Skeletal muscle cell (primary cell): ENCODE results near the gene DNPH1.

ENCODE experiments used
- DNase-seq: peaks from one replicate; pipeline ENCODE4 v3.0.0-alpha.2; 2010; ENCODE audit warnings: low read depth
- H3K4me3 ChIP-seq: 2 replicates; pipeline ENCODE4 v1.5.1; 2011; ENCODE audit warnings: low read depth, mild to moderate bottlenecking, control low read depth, low read length, moderate library complexity

Gene DNPH1

DNA sequence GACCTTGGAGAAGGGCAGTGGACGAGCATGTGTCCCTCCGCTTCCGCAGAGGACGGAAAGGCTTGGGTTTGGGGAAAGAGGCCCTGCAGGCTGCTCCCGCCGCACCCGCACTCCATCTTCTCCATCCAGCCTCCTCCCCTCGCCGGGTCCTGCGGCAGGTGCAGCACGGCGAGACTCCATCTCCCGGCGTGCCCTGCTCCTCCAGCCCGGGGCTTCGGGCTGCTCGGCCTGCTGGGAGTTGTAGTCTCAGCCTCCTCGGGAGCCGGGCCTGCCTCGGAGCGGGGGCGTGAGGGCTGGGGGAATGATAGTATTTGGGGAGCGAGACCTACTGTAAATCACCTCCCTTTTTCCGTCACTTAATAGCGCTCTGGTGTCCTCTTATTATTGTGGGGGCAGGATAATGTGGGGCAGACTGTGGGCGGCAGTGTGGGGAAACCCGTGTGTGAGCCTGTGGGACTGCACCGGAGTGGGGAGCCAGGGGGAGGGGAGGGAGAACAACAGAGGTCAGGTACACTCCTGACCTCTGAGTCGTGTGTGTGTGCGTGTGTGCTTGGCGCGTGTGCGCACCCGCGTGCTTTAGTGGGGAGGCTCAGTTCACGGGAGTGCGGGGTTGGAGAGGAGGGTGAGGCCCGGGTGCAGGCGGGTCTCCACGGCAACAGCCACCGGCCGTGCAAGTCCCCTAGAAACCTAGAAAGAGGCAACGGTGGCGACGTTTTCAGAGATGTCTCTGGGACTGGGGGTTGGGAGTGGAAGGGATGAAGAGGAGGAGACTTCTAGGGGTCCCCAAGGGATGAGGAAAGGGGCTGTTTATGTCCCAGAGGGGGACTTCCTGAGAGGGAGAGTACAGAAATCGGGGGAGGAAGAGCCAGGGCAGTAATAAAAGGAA lies 18.1 kb upstream of the DNPH1 start:
- peak overlapping the region; percentile 36 for H3K4me3 ChIP-seq
- DNase-seq: no peak

DNA sequence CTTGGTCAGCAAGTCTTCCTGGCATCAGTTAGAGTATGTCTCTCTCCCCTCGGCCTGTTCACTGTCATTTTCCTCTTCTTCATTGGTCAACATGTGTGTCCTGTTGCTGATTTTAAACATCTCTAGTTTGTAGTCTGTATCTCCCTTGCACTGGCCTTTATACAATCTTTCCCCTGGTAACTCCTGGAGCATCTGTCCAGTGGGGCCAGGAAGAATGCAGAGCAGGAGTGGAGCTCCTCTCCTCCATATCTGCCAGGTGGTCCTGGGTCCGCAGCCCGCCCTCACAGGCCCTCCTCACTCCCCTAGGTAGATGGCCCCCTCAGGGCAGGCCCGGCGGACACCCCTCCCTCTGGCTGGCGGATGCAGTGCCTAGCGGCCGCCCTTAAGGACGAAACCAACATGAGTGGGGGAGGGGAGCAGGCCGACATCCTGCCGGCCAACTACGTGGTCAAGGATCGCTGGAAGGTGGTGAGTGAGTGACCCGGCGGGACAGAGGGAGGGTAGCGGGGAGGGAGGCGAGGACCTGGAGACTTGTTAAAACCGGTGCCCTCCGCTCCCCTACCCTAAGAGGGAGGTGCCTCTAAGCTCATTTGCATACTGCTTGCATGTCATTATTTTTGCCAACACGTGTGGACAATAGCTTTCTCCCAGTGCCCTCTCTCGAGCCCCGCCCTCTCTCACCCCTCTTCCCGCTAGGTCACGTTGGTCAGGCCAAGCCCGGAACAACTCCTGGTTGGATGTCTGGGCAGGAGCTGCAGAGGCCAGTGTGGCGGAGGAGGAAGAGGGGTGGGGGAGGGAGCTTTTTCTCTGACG lies 17.2 kb upstream of the DNPH1 start:
- peak overlapping the region; percentile 36 for H3K4me3 ChIP-seq
- no peak for DNase-seq

DNA sequence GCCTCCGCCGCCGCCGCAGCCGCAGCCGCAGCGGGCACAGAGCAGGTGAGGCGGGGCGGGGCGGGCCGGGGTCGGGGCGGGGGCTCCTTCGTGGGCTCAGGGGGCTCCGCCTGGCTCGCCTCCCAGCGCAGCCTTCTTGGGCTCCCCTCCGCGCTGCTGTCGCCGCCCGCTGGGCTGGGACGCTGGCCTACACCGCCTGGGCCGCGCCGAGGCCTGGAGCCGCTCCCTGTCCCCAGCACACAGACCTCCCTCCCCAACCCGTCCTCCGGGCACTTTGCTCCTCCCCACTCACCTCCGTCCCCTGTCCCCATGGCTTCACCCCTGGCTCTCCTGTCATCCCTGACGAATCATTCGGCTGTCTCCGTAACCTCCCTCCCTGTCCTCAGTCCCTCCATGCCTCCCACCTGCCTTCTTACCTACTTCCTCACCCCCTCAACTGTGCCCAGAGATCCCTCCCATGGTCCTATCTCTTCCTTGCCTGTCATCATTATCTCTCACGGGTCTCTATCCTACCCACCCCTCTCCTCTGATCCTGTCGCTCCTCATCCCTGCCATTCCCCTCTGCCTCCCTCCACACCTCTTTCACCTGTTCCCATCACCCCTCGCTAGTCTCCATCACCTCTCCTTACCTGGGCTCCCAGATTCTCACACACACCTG lies 14.5 kb upstream of the DNPH1 start:
- H3K4me3 ChIP-seq: no peak overlapping the region
- DNase-seq: no peak

DNA sequence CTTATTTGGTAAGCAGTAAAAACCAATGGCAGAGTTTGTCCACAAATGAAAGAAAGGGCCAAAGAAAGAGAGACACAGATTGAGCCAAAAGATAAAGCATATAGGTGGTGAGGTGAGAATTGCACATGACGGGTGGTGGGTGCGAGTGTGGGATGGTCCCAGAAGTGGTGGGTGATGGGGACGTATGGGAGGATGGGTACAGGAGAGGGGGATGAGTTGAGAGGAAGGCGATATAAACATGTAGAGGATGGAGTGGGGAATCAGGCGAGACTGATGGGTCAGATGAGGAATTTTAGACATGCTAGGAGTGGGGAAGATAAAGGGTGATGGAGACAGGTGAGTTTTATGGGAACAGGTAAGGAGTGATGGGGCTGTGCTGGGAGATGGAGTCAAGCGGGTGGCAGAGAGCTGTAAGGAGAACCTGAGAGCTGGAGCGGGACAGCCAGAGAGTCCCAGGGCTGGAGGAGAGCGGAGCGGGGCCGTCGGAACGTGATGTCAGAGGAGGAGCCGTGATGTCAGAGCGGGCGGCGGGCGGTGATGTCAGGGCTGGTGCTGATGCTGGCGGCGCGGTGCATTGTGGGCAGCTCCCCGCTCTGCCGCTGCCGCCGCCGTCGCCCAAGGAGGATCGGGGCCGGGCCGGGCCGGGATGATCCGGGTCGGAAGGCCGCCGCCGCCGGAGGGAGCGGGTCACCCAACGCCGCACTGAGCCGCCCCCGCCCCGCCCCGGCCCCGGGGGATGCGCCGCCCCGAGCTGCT lies 13.8 kb upstream of the DNPH1 start, which contains the start of gene TTBK1:
Gene TTBK1, plus strand, starts transcription at position 574 of the 756 bp plus-strand sequence. CDS start 3,180 bp downstream, outside the sequence.
- no peak for DNase-seq
- no peak within 1 kb of the TSS for H3K4me3 ChIP-seq

DNA sequence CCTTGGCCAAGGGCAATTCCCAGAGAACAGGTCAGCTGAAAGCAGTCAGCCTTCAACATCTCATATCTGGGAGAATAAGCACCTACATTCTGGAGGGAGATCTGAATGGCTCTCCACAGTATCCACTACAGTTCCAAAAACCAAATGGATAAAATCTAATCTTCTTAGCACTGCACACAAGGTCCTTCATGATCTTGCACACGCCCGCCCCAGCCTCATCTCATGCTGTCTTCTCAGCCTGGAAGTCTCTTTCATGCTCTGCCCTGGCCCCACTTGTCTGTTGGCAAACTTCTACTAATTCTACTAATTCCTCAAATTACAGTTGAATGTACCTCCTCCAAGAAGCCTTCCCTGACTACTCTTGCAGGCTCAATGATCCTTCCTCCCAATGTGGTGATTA lies 12.2 kb upstream of the DNPH1 start:
- H3K4me3 ChIP-seq: no peak overlapping the region
- DNase-seq: no peak

DNA sequence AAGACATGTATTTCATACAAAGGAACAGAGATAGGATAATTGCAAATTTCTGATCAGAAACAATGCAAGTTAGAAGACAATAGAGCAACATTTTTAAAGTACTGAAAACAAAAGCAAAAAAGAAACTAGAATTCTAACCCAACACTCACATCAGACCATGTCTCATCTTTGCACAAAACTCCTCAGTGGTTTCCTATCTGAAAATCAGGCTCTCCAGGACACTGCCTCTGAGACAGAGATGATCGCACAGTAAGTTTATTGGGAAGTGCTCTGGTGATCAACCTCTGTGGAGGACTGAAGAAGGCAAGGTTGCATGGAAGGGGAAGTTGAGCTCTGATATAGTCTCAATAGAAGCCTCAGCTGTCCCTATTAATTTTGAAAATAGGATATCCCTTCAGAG lies 11.7 kb upstream of the DNPH1 start:
- DNase-seq: no peak

DNA sequence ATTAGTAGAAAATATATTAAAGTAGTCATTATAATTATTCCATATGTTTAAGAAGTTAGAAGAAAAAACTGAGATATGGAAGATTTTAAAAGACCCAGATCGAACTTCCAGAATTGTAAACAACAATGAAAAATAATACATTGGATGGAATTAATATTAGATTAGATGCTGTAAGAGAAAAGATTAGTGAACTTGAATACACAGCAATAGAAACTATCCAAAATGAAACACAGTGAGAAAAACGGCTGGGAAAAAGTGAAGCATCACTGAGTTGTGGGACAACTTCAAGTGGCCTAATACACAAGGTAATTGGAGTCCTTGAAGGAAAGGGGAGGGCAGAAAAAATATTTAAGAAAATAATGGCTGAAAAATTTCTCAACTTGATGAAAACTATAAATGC lies 9.8 kb upstream of the DNPH1 start:
- no peak overlapping the region for H3K4me3 ChIP-seq
- DNase-seq: no peak

More for the DNA sequence above, 11.7 kb upstream of the DNPH1 start:
- no peak overlapping the region for H3K4me3 ChIP-seq

DNA sequence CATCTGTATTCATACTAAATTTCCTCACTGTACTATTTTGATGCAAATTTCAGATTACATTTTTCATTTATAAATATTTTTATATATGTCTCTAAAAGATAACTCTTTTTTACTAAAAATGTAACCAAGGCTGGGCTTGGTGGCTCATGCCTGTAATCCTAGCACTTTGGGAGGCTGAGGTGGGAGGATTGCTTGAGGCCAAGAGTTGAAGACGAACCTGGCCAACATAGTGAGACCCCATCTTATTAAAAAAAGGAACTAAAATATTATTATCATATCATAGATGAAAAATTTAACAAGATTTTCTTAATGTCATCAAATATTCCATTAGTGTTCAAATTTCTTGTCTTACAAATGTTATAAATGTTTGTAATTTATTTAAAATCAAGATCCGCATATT lies 6.6 kb upstream of the DNPH1 start:
- no peak for DNase-seq

DNA sequence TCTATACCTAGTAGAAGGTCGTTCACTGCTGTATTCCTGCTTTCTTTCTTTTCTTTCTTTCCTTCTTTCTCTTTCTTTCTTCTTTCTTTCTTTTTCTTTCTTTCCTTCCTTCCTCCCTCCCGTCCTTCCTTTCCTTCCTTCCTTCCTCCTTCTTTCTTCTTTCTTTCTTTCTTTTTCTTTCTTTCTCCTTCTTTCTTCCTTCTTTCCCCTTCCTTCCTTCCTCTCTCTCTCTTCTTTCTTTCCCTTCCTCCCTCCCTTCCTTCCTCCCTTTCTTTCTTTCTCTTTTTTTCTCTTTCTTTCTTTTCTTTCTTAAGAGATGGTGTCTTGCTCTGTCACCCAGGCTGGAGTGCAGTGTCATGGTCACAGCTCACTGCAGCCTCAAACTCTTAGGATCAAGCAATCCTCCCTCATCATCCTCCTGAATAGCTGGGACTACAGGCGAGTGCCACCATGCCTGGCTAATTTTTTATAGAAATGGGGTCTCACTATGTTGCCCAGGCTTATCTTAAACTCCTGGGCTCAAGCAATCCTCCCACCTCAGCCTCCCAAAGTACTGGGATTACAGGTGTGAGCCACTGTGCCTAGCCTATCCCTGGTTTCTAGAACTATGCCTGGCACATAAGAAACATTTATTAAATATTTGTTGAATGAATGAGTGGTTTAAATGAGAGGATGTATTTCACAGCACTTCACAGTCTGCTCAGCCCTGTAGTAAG lies 2.6 kb upstream of the DNPH1 start:
- DNase-seq: no peak
- no peak overlapping the region for H3K4me3 ChIP-seq

More for the DNA sequence above, 6.6 kb upstream of the DNPH1 start:
- no peak overlapping the region for H3K4me3 ChIP-seq

DNA sequence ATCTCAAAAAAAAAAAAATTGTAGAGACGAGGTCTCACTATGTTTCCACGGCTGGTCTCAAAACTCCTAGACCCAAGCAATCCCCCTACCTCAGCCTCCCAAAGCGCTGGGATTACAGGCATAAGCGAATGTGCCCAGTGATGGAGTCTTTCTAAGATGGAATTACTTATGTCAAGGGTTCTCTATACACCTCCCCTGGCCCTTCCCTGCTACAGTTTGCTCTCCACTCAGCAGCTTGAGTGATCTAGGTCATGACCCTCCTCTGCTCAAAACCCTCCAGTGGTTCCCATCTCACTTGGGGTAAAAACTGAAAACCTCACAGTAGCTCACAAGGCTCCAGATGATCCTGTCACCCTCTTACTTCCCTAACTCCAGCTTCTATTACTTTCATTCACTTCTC lies 1.8 kb upstream of the DNPH1 start:
- no peak overlapping the region for H3K4me3 ChIP-seq
- no peak for DNase-seq

DNA sequence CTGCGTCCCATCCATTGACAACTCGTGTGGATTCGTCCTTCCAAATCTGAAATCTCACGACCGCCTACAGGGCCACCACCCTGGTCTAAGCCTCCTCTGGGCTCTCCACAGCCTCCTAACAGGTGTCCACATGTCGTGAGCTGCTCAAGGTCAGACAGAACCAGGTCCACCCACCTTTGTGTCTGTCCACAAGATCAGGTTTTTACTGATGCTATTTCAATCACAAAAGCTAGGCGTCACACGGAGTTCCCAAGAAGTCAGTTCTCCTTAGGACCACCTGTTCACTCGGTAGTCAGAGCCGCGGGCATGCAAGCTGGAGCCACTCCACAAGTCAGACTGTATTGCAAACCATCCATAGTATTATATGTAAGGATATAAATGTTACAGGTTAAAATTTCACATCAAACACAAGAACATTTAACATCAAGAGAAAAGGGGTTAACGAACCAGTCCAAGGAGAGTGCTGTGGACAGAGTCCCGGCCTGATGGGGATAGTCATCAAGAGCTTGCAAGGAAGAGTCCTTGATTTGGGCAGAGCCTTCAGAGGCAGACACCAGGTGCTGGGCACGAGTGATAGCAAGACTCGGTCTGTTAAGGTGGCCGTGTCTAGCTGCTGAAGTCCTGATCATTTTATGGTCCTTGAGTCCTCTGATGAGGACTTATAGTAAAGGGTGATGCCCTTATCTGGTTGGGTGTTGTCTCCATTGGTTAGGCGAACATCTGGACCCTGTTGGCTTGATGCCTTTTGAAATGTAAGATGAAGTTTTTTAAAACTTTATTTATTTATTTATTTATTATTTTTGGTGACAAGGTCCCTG lies 731 bp upstream of the DNPH1 start:
- peak overlapping the region; percentile 58 for H3K4me3 ChIP-seq
- DNase-seq: no peak

DNA sequence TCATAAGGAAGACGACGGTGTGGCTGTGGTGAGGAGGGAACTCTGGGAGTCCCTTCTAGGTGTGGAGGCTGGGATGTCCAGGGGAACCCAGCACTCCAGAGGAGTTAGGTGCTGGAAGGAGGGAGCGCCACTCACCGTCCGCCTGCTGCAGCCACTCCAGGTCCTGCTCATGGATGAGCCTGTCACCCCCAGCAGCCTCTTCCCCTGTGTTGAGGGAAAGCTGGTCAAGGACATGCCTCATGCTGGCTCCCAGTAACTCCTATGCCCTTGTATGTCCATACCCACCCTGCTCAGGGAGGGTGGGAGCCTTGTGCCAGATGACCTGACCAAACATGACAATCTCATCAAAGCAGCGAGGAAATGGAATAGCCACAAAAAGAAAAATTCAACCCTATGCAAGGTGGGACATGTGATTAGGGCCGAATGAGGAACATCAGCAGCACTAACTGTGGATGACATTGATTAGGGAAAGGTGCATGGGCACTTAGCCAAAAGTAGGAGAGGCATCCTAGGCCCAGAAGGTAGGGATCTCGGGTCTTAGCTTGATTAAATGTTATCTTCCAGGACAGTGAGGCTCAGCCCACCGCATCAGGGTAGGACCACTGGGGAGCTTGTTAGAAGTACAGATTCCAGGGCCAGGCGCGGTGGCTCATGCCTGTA lies 3.0 kb downstream of the DNPH1 start:
- DNase-seq: no peak
- no peak overlapping the region for H3K4me3 ChIP-seq

DNA sequence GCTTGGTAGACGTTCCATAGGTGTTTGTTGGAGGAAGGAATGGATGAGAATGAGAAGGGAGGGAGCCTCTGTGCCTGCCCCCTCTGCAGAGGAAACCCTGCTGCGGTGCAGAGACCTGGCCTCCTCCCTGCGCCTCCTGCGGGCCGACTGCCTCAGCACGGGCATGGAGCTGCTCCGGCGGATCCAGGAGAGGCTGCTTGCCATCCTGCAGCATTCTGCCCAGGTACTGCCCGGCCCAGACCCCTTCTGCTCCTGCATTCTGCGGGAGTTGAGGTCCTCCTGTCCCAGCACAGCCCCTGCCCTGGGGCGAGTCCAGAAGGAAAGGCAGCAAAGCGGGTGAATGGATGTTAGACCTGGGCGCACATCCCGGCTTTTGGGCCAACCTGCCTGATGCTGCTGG lies 6.1 kb downstream of the DNPH1 start:
- no peak for DNase-seq
- H3K4me3 ChIP-seq: no peak overlapping the region

DNA sequence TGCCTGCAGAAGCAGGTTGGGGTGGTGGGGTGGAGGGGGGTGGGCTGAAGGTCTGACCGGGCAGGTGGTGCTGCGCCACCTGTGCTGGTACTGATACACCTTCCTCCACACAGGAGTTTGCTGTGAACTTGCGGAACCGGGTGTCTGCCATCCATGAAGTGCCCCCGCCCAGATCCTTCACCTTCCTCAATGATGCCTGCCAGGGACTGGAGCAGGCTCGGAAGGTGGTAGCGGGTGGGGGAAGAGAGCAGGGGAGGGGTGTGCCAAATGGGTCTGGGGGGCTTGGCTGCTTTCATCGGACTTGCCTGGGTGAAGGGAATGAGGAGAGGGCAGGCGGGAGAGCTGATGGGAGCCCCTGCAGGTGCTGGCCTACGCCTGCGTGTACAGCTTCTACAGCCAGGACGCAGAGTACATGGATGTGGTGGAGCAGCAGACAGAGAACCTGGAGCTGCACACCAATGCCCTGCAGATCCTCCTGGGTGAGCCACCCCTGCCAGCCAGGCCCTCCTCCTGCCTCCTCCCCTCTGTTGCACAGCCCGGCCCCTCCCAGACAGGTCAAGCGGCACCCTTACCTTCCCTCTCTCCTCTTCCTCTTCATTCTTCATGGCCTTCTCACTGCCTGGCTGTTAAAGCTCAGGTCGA lies 6.7 kb downstream of the DNPH1 start:
- H3K4me3 ChIP-seq: no peak overlapping the region

DNA sequence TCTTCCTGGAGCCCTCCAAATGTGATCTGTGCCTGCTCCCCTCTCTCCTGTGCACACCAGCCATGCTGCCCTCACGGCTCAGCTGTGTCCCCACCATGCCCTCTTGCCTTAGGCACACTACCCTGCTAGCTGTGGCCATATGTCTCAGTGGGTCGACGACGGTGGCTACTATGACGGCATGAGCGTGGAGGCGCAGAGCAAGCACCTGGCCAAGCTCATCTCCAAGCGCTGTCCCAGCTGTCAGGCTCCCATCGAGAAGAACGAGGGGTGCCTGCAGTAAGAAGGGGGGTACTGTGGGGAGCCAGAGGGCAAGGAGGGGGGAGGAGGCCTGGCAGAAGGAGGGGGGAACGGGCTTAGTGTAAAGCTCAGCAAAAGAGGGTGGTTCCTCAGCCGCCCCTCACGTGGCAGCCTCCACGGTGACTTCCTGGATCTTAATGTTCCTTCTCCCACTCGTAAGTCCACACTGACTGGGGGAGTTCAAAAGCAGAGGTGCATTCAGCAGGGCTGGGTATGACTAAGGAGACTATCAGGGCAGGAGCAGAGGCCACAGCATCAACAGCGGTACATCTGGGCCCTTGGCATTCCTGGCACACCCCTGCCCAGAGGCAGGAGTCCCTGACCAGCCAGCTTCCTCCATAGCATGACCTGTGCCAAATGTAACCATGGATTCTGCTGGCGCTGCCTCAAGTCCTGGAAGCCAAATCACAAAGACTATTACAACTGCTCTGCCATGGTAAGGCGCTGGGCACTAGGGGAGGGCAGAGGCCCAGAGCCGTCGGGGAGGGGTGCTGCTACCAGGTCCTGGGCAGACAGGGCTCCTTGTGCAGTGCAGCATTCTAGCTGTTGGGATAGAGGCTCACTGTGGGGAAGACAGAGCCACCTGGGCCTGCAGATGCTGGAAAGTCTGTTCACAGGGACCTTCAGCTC lies 8.0 kb downstream of the DNPH1 start:
- DNase-seq: no peak
- no peak overlapping the region for H3K4me3 ChIP-seq

More for the DNA sequence above, 6.7 kb downstream of the DNPH1 start:
- DNase-seq: no peak

DNA sequence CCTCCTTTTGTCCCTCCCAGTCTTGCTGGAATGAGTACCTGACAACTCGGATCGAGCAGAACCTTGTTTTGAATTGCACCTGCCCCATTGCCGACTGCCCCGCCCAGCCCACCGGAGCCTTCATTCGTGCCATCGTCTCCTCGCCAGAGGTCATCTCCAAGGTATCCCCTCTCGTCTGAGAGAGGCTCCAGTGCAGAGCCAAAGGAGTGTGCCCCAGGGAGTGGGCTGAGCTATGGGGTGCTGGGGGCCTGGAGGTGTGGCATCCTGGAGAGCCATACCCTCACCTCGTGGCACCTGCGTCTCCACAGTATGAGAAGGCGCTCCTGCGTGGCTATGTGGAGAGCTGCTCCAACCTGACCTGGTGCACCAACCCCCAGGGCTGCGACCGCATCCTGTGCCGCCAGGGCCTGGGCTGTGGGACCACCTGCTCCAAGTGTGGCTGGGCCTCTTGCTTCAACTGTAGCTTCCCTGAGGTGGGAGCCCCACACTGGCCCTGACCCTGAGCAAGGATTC lies 8.8 kb downstream of the DNPH1 start:
- H3K4me3 ChIP-seq: no peak overlapping the region
- DNase-seq: no peak
